NB4 (cell line): ENCODE results near the gene ERICH2.

ENCODE experiments used
- CTCF ChIP-seq: IDR thresholded peaks from one replicate; pipeline ENCODE4 v1.5.1; 2012; ENCODE audit warnings: low read depth, low read length
- POLR2A ChIP-seq: IDR thresholded peaks from 2 replicates; pipeline ENCODE4 v1.6.1; 2011; ENCODE audit warnings: mild to moderate bottlenecking; ENCODE audit not compliant: insufficient read length; ENCODE audit errors: extremely low read depth
- TF ChIP-seq, protein P1 (sequence below): IDR thresholded peaks from 2 replicates; pipeline ENCODE4 v1.6.1; 2011; ENCODE audit warnings: low read depth, low read length

GRCh38 chr2:170842785-170843184, 72.6 kb downstream of the ERICH2 start:
- TF ChIP-seq POLR2A (no peak), CTCF (no peak)
- TF ChIP-seq, protein P1, sequence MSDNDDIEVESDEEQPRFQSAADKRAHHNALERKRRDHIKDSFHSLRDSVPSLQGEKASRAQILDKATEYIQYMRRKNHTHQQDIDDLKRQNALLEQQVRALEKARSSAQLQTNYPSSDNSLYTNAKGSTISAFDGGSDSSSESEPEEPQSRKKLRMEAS = no peak
